Activated CD4-positive, alpha-beta T cell treated with anti-CD3 and anti-CD28 coated beads, Interleukin-2, amount 50 U/mL, for 16 hours (primary cell): ENCODE measurements around the gene ALDH3B2.
A peak's percentile ranks its signal among the peaks of the same experiment; 100 is the strongest.
"Not testable (repeated sequence)": the region's sequence is repeated elsewhere in the genome, so short reads cannot be mapped to it uniquely, and the experiment has no call there.

Experiments
- DNase-seq: peaks from one replicate; pipeline ENCODE4 v3.0.0-alpha.2; 2020

ALDH3B2 gene

GRCh38 chr11:67674442-67674871 lies at the start of gene ALDH3B2:
TSS of gene ALDH3B2 (minus strand) at chr11:67674623. CDS start at chr11:67666935, 7,688 bp downstream.
- DNase-seq = no peak

- DNase-seq = not testable (repeated sequence)
Measured at GRCh38 chr11:67723036-67723435, 48.6 kb upstream of the ALDH3B2 start.

GRCh38 chr11:67716226-67716625 lies 41.8 kb upstream of the ALDH3B2 start:
- not testable (repeated sequence) for DNase-seq

GRCh38 chr11:67715801-67716200 lies 41.4 kb upstream of the ALDH3B2 start:
- DNase-seq = not testable (repeated sequence)

- DNase-seq = peak; percentile 60
Measured at GRCh38 chr11:67713892-67714509, 39.6 kb upstream of the ALDH3B2 start.

- DNase-seq = not testable (repeated sequence)
Measured at GRCh38 chr11:67711676-67712075, 37.3 kb upstream of the ALDH3B2 start.

- not testable (repeated sequence) for DNase-seq
Measured at GRCh38 chr11:67711212-67711611, 36.8 kb upstream of the ALDH3B2 start.

- not testable (repeated sequence) for DNase-seq
Measured at GRCh38 chr11:67709806-67710205, 35.4 kb upstream of the ALDH3B2 start.

GRCh38 chr11:67705264-67705663 lies 30.8 kb upstream of the ALDH3B2 start:
- DNase-seq = no peak

GRCh38 chr11:67704524-67704923 lies 30.1 kb upstream of the ALDH3B2 start:
- no peak for DNase-seq

- DNase-seq = not testable (repeated sequence)
Measured at GRCh38 chr11:67703709-67704108, 29.3 kb upstream of the ALDH3B2 start.

GRCh38 chr11:67700548-67701262 lies 26.3 kb upstream of the ALDH3B2 start:
- no peak for DNase-seq

GRCh38 chr11:67700141-67700540 lies 25.7 kb upstream of the ALDH3B2 start:
- no peak for DNase-seq

- no peak for DNase-seq
Measured at GRCh38 chr11:67699521-67699920, 25.1 kb upstream of the ALDH3B2 start.

GRCh38 chr11:67698247-67698646 lies 23.8 kb upstream of the ALDH3B2 start:
- DNase-seq = peak; percentile 41

- DNase-seq = no peak
Measured at GRCh38 chr11:67697846-67698245, 23.4 kb upstream of the ALDH3B2 start.

- DNase-seq = no peak
Measured at GRCh38 chr11:67696998-67697397, 22.6 kb upstream of the ALDH3B2 start.

GRCh38 chr11:67695606-67696005 lies 21.2 kb upstream of the ALDH3B2 start:
- DNase-seq = no peak

GRCh38 chr11:67694875-67695555 lies 20.6 kb upstream of the ALDH3B2 start:
- no peak for DNase-seq

- no peak for DNase-seq
Measured at GRCh38 chr11:67691149-67691548, 16.7 kb upstream of the ALDH3B2 start.

- no peak for DNase-seq
Measured at GRCh38 chr11:67689178-67689577, 14.8 kb upstream of the ALDH3B2 start.

GRCh38 chr11:67687986-67688385 lies 13.6 kb upstream of the ALDH3B2 start:
- DNase-seq = no peak

- not testable (repeated sequence) for DNase-seq
Measured at GRCh38 chr11:67685641-67686332, 11.4 kb upstream of the ALDH3B2 start.
